ENCODE results near the gene RYR1. TPM values are rescaled to one million over a fixed set of nuclear protein-coding genes. Genes with fewer than 3 reads are reported as not detected.
"Not testable (repeated sequence)": the region's sequence is repeated elsewhere in the genome, so short reads cannot be mapped to it uniquely, and the experiment has no call there.

The RYR1 gene
- total and polyA plus RNA-seq, 11 donors, result 0.44 to 2.1 (median 0.86) TPM

- Histone ChIP-seq H3K27me3 (peaks cover 0 to 7% (median 0%) of the 10 kb centered on the region in 9 donors), H3K4me1 (no peaks in the 10 kb centered on the region), H3K36me3 (no peaks in the 10 kb centered on the region), H3K27ac (no peak overlapping the region), H3K4me3 (no peak overlapping the region), H3K9me3 (peaks cover 0 to 24% (median 0%) of the 10 kb centered on the region in 12 donors)
- DNase-seq (no peak), ATAC-seq (no peak)
- 89 to 94% (median 91%) methylated on average over 2 of the region's 2 CpGs for WGBS, 4 donors
- TF ChIP-seq CTCF (IDR thresholded peaks at IDR 0.05), result no peak
- TF ChIP-seq POLR2A (IDR thresholded peaks at IDR 0.05), result no peak
- intact Hi-C loops (cut with DNase I), result loop anchor here in 1 of 10 donors (10.0 kb wide), 1 partner anchor 256 kb away; no protein-coding TSS in a partner anchor
Measured at GRCh38 chr19:38490861-38491260, 57.4 kb downstream of the RYR1 start.

- H3K9me3 ChIP-seq, result peaks cover 0 to 24% (median 0%) of the 10 kb centered on the region in 12 donors
- H3K27ac ChIP-seq, result no peak overlapping the region
- peaks cover 0 to 7% (median 0%) of the 10 kb centered on the region in 9 donors for H3K27me3 ChIP-seq
- ATAC-seq (no peak), DNase-seq (no peak)
- no peak overlapping the region for H3K4me3 ChIP-seq
- TF ChIP-seq POLR2A (IDR thresholded peaks at IDR 0.05) (no peak), CTCF (IDR thresholded peaks at IDR 0.05) (no peak)
- no peaks in the 10 kb centered on the region for H3K4me1 ChIP-seq
- H3K36me3 ChIP-seq, result no peaks in the 10 kb centered on the region
- 66 to 76% (median 72%) methylated on average over 9 of the region's 9 CpGs for WGBS, 4 donors
- intact Hi-C loops (cut with DNase I), result loop anchor here in 1 of 10 donors (10.0 kb wide), 1 partner anchor 257 kb away; no protein-coding TSS in a partner anchor
Measured at GRCh38 chr19:38492181-38492813, 58.8 kb downstream of the RYR1 start.

- H3K9me3 ChIP-seq, result peaks cover 0 to 24% (median 0%) of the 10 kb centered on the region in 12 donors
- H3K4me1 ChIP-seq, result no peaks in the 10 kb centered on the region
- TF ChIP-seq POLR2A (IDR thresholded peaks at IDR 0.05) (no peak), CTCF (IDR thresholded peaks at IDR 0.05) (no peak)
- no peak for DNase-seq
- WGBS, 4 donors, result 83 to 90% (median 85%) methylated on average over 17 to 21 of the region's 21 CpGs
- peaks cover 0 to 7% (median 0%) of the 10 kb centered on the region in 9 donors for H3K27me3 ChIP-seq
- ATAC-seq, result no peak
- H3K36me3 ChIP-seq, result no peaks in the 10 kb centered on the region
- no peak overlapping the region for H3K4me3 ChIP-seq
- intact Hi-C loops (cut with DNase I), result loop anchor here in 1 of 10 donors (10.0 kb wide), 1 partner anchor 260 kb away; no protein-coding TSS in a partner anchor
- no peak overlapping the region for H3K27ac ChIP-seq
Measured at GRCh38 chr19:38494379-38494778, 60.9 kb downstream of the RYR1 start.

- not testable (repeated sequence) for H3K4me3 ChIP-seq, ATAC-seq, H3K27ac ChIP-seq, H3K27me3 ChIP-seq, H3K4me1 ChIP-seq, DNase-seq, H3K36me3 ChIP-seq
- peaks cover 0 to 22% (median 0%) of the 10 kb centered on the region in 12 donors for H3K9me3 ChIP-seq
- intact Hi-C loops (cut with DNase I), result loop anchor here in 1 of 10 donors (10.0 kb wide), 1 partner anchor 261 kb away; no protein-coding TSS in a partner anchor
- 92 to 100% (median 96%) methylated on average over 2 of the region's 2 CpGs for WGBS, 4 donors
Measured at GRCh38 chr19:38495375-38495774, 61.9 kb downstream of the RYR1 start.
